Fibroblast of the aortic adventitia (primary cell): ENCODE measurements around the gene BAG5. TPM values are rescaled to one million over a fixed set of nuclear protein-coding genes. Genes with fewer than 3 reads are reported as not detected.

Source experiments
- DNase-seq: peaks from one replicate; pipeline ENCODE4 v3.0.0-alpha.2; 2010; ENCODE audit warnings: low read depth
- H3K4me3 ChIP-seq: 2 replicates; pipeline ENCODE4 v1.5.1; 2011; ENCODE audit warnings: low read depth, mild to moderate bottlenecking, control low read depth, low read length, moderate library complexity
- CTCF ChIP-seq: IDR thresholded peaks from 2 replicates; pipeline ENCODE4 v1.5.1; 2011; ENCODE audit warnings: mild to moderate bottlenecking, low read length, control low read depth, inconsistent platforms; ENCODE audit not compliant: insufficient read depth
- total RNA-seq: library from RNA; depleted of rRNA; stranded (reverse); fragments of >200 nt; gene quantifications from 2 replicates; pipeline ENCODE4 v1.2.3, GENCODE V29; 2012; ENCODE audit warnings: low replicate concordance

Gene BAG5
- total RNA-seq, 1 donor, result 37.9 TPM

GRCh38 chr14:103558071-103558882 lies 4.2 kb downstream of the BAG5 start:
- no peak for TF ChIP-seq CTCF
- peak; percentile 66 for DNase-seq
- no peak overlapping the region for H3K4me3 ChIP-seq

- no peak for TF ChIP-seq CTCF
- no peak overlapping the region for H3K4me3 ChIP-seq
- no peak for DNase-seq
Observed at GRCh38 chr14:103556946-103557758, 5.3 kb downstream of the BAG5 start.

GRCh38 chr14:103555559-103556337 lies 6.7 kb downstream of the BAG5 start:
- DNase-seq, result no peak
- no peak overlapping the region for H3K4me3 ChIP-seq
- no peak for TF ChIP-seq CTCF

- no peak for TF ChIP-seq CTCF
- DNase-seq, result no peak
- no peak overlapping the region for H3K4me3 ChIP-seq
Observed at GRCh38 chr14:103552846-103553210, 9.6 kb downstream of the BAG5 start.

GRCh38 chr14:103552011-103552845 lies 10.2 kb downstream of the BAG5 start:
- no peak for TF ChIP-seq CTCF
- H3K4me3 ChIP-seq, result peak overlapping the region; percentile 35
- DNase-seq, result peak; percentile 80

GRCh38 chr14:103551338-103551762 lies 11.1 kb downstream of the BAG5 start:
- no peak for DNase-seq
- no peak for TF ChIP-seq CTCF
- peak overlapping the region; percentile 17 for H3K4me3 ChIP-seq
